HL-60/S4 treated with phorbol 12-myristate 13-acetate at 8.2 ng/mL for 4 days and 3 days (cell line): ENCODE measurements around the gene SPRY4.
"Not testable (repeated sequence)": the region's sequence is repeated elsewhere in the genome, so short reads cannot be mapped to it uniquely, and the experiment has no call there.

ENCODE experiments used
- in situ Hi-C: fragments of 300-500 bp; cut with MboI; formaldehyde crosslinking; loops from 2 replicates; pipeline ENCODE4 v1.15.0; 2022; ENCODE audit warnings: low sequenced_read_pairs

SPRY4 gene

GRCh38 chr5:142324871-142325724, at the start of gene SPRY4:
Gene SPRY4, minus strand, starts transcription at chr5:142325021. Its CDS starts 9,913 bp downstream, at chr5:142315108.
- in situ Hi-C loops: no loop called here

GRCh38 chr5:142368529-142368928, 43.7 kb upstream of the SPRY4 start:
- in situ Hi-C loops: no loop called here

GRCh38 chr5:142366007-142366406, 41.2 kb upstream of the SPRY4 start:
- in situ Hi-C loops: no loop called here

GRCh38 chr5:142364251-142365145, 39.7 kb upstream of the SPRY4 start:
- in situ Hi-C loops: no loop called here

GRCh38 chr5:142363619-142363963, 38.8 kb upstream of the SPRY4 start:
- in situ Hi-C loops: no loop called here

- in situ Hi-C loops: not testable (repeated sequence)
Measured at GRCh38 chr5:142362193-142362592, 37.4 kb upstream of the SPRY4 start.

- in situ Hi-C loops: no loop called here
Measured at GRCh38 chr5:142360607-142361120, 35.8 kb upstream of the SPRY4 start.

GRCh38 chr5:142360051-142360498, 35.3 kb upstream of the SPRY4 start:
- in situ Hi-C loops: no loop called here

GRCh38 chr5:142358648-142359047, 33.8 kb upstream of the SPRY4 start:
- in situ Hi-C loops: no loop called here

GRCh38 chr5:142358121-142358520, 33.3 kb upstream of the SPRY4 start:
- in situ Hi-C loops: no loop called here

- in situ Hi-C loops: no loop called here
Measured at GRCh38 chr5:142357469-142358090, 32.8 kb upstream of the SPRY4 start.

- in situ Hi-C loops: no loop called here
Measured at GRCh38 chr5:142356716-142357468, 32.1 kb upstream of the SPRY4 start.

- in situ Hi-C loops: no loop called here
Measured at GRCh38 chr5:142356349-142356715, 31.5 kb upstream of the SPRY4 start.

GRCh38 chr5:142353071-142353472, 28.3 kb upstream of the SPRY4 start:
- in situ Hi-C loops: no loop called here

- in situ Hi-C loops: no loop called here
Measured at GRCh38 chr5:142350021-142350420, 25.2 kb upstream of the SPRY4 start.

- in situ Hi-C loops: no loop called here
Measured at GRCh38 chr5:142346706-142347105, 21.9 kb upstream of the SPRY4 start.

GRCh38 chr5:142344915-142345314, 20.1 kb upstream of the SPRY4 start:
- in situ Hi-C loops: not testable (repeated sequence)

- in situ Hi-C loops: no loop called here
Measured at GRCh38 chr5:142343531-142343930, 18.7 kb upstream of the SPRY4 start.

- in situ Hi-C loops: no loop called here
Measured at GRCh38 chr5:142342128-142342981, 17.5 kb upstream of the SPRY4 start.

GRCh38 chr5:142339781-142340180, 15.0 kb upstream of the SPRY4 start:
- in situ Hi-C loops: no loop called here
